T-helper 2 cell (primary cell): ENCODE results near the gene INHBE.
A peak's percentile ranks its signal among the peaks of the same experiment; 100 is the strongest.
"Not testable (repeated sequence)": the region's sequence is repeated elsewhere in the genome, so short reads cannot be mapped to it uniquely, and the experiment has no call there.

Experiments
- DNase-seq, 5 experiments: peaks; one replicate each; pipeline versions ENCODE4 v3.0.0 to v3.0.0-alpha.2; 2012 to 2022

INHBE gene

DNA sequence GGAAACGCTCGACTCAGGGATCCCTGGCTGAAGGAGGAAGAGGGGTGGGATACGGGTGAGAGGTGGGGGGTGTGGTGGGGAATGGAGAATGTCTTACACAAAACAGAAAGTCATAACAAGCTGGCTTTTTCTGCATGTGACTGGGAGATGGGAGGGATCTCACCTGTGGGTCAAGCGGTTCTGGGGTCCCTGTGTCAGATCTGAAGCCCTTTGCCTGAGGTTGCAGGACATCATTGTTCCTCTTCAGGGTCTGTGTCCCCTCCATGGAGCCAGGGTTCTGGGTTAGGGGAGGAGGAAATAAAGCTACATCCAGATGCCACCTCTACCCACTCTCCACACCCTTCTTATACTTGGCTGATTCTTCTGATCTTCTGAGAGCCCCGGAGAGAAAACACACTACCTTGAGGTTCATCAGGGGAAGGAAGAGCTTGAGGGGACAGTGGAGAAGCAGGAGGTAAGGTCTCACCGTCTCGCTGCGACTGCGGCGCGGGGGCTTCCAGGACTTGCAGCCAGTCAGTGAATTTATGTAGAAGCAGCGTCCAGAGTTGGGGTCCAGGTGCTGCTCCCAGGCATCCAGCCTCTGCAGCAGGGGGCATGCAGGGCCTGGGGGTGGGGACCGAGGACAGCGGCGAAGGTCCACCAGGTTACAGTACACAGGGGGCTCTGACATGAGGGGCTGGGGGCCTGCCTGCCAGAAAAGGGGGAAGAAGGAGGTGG is 22.0 kb downstream of the INHBE start:
- DNase-seq: peak in 1 of 5 experiments; percentile 54

DNA sequence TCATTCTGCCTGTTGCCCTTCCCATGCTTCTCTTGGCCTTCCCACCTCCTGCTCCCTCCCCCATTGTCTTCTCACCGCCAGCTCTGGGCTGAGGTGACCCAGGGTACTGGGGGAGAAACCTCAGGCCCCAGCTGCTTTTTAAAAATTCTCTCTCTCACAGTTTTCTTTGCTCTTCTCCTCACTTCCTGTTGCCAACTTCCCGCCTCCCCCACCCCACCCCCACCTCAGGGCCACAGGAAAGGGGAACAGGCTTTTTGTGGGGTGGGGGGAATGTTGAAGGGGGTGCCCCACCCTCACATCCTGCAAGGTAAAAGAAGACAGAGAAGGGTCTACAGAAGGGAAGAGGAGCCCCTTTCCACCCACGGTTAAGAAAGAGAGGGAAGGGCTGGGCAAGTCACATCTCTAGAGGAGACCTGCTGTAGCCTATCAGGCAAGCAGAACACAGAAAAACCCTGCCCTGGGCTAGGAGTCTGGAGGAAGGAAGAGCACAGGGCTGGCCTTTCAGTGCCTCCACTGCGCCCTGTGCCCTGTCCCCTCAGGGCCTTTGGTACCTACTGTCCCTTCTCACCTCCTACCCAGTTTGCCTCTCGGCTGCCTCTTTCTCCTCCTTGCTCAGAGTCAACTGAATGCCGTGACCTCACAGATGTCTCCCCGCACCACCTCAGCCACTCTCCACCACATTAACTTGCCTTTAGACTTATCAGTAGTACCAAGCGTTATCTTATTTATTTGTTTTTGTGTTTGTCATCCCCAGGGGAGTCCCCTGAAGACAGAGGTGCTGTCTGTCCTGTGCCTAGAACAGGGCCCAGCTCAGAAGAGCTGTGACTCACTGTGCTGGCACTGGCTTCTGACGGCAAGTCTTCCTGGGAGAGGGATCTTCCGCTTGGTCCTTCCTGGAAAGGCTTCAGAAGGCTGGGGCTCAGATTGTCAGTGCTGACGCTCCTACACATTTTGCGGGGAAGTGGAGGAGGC is 22.9 kb downstream of the INHBE start:
- peak in 3 of 5 experiments; percentile 42 to 80 (median 64) for DNase-seq

DNA sequence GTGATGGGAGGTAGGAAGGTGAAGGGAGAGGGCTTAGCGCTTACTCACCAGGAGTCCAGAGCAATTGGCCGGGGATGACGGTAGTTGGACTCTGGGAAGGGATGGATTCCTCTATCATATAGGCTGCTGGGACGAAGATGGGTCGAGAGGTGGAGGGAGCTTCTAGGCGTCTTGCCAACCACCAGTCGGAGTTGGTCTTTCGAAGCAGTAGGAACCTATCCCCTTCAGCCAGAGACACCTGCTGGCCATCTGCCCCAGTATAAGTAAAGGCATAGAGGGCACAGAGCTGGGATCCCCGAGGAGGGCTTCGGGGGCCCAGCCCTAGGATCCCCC is 23.9 kb downstream of the INHBE start:
- DNase-seq: no peak

GRCh38 chr12:57479376-57480115 is 24.4 kb downstream of the INHBE start, which contains the start of gene ARHGAP9:
Gene ARHGAP9, minus strand, starts transcription at chr12:57479866. Its CDS starts 460 bp downstream, at chr12:57479406.
- peak in 3 of 5 experiments; percentile 46 to 90 (median 81) for DNase-seq

DNA sequence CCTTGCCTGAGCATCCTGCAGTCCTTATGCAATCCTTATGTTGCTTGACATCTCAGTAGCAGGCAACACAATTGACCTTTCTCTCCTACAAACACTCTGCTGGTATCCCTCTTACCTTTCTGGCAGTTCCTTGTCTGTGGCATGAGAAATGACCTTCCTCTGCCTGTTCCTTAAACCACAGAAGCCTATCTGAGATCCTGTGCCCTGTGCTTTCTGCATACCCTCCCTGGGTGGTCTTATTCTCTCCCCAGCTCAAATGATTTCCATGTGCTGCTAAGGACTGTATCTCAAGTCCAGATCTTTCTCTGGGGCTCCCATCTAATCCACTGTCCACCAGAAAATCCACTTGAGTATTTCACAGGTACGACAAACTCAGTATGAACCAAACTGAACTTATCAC is 26.6 kb downstream of the INHBE start:
- no peak for DNase-seq

DNA sequence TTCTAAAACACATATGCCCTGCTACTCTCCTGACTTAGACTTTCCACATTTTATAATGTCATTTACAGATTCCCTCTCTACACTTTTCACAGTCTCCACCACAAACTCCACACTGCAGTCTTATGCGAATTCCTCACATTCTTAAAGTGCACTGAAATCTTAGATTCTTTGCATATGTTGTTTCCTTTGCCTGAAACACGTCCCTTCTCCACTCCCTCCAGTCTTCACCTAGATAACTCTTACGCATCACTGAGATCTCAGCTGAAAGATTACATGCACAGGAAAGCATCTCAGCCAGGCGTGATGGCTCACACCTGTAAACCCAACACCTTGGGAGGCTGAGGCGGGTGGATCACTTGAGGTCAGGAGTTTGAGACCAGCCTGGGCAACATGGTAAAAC is 28.4 kb downstream of the INHBE start:
- DNase-seq: no peak

DNA sequence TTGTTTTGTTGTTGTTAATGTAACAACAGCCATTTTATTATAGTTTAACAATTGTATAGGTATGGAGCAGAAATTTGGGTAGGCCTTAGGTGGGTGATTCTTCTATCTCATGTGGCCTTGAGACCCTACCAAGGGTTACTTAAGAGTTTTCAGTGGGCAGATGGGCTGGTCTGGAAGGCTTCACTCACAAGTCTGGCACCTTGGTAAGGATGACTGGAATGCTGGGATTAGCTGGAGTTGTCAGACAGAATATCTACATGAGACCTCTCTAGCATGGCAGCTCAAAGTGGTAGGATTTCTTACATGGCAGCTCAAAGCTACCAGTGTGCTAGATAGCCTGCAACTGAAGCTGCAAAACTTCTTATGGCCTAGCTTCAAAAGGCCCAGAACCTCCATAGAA is 30.6 kb downstream of the INHBE start:
- no peak for DNase-seq

DNA sequence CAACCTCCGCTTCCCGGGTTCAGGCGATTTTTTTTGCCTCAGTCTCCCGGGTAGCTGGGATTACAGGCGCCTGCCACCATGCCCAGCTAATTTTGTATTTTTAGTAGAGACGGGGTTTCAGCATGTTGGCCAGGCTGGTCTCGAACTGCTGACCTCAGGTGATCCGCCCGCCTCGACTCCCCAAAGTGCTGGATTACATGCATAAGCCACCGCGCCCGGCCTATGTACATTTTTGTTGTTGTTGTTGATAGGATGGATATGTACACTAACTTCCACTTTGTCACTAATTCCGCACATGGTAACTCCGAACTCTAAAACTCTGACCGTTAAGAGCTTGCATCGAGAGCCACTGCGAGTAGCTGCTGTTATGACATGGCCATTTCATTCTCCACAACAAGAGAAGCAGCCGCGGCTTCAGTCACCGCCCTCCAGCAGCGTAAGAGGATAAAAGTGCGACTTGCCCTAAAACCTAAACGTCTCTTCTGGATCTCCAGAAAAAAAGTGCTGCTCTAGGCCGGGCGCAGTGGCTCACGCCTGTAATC is 32.0 kb downstream of the INHBE start:
- DNase-seq: no peak

GRCh38 chr12:57487597-57488401 is 32.7 kb downstream of the INHBE start, which contains the start of gene MARS1:
Gene MARS1, plus strand, starts transcription at chr12:57488068. Its CDS starts 23 bp downstream, at chr12:57488091.
- DNase-seq: peak; percentile 78 to 99 (median 90)

GRCh38 chr12:57488402-57489156 is 33.5 kb downstream of the INHBE start:
- DNase-seq: no peak

GRCh38 chr12:57489157-57489641 is 34.1 kb downstream of the INHBE start:
- no peak for DNase-seq

DNA sequence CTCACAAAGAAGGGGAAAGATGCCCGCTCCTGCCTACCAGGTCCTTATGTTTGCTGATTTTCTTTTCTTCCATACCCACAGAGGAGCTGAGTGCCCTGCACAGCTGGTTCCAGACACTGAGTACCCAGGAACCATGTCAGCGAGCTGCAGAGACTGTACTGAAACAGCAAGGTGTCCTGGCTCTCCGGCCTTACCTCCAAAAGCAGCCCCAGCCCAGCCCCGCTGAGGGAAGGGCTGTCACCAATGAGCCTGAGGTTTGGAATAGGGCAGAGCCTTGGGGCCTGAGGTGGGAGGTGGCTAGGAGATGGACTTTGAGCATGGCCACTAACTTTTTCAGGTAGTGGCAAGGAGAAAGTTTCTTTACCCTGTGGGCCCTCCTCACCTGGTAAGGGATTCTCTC is 35.0 kb downstream of the INHBE start:
- DNase-seq: no peak

DNA sequence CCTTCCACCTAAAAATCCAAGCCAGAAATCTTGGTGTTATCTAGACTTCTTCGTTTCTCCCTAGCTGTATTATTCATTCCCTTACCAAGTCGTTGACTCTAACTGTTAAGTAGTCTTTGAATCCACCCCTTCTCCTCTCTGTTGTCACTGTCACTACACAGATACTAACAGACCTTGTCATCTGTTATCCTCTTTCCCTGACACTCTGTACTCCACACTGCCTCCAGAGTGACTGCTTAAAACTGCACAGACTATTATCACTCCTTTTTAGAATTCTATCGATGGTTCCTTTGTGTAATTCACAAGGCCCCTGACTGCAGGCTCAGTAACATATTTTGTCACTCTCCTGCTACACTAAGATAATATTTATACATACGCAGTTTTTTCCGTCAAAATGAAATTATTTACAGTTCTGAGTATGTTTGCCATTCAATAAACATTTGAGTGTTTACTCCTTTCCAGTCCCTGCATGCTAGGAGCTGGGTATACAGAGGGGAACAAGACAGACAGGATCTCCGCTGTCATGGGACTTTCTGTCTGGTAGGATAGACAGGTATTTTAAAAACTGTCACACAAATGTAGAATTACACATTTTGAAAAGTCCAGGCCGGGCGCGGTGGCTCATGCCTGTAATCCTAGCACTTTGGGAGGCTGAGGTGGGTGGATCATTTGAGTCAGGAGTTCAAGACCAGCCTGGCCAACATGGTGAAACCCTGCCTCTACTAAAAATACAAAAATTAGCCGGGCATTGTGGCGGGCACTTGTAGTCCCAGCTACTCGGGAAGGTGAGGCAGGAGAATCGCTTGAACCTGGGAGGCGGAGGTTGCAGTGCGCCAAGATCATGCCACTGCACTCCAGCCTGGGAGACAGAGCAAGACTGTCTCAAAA is 36.5 kb downstream of the INHBE start:
- DNase-seq: peak in 1 of 5 experiments; percentile 52

- not testable (repeated sequence) for DNase-seq
Observed at GRCh38 chr12:57495051-57495701, 40.1 kb downstream of the INHBE start.

- no peak for DNase-seq
Observed at GRCh38 chr12:57496822-57497221, 41.7 kb downstream of the INHBE start.

GRCh38 chr12:57497223-57498131 is 42.4 kb downstream of the INHBE start:
- DNase-seq: no peak

GRCh38 chr12:57498132-57498502 is 43.0 kb downstream of the INHBE start:
- no peak for DNase-seq

GRCh38 chr12:57498571-57498970 is 43.5 kb downstream of the INHBE start:
- DNase-seq: no peak
